Measurements from ENCODE around the gene APOBEC3C.
"Not testable (repeated sequence)": the region's sequence is repeated elsewhere in the genome, so short reads cannot be mapped to it uniquely, and the experiment has no call there.

Gene APOBEC3C

GRCh38 chr22:38981992-38982927 is 31.8 kb upstream of the APOBEC3C start, which contains the start of gene APOBEC3B:
APOBEC3B (plus strand) TSS chr22:38982347; CDS start chr22:38982454, 107 bp downstream.
- no peak for DNase-seq (ENCODE audit: low spot score)

- no peak for DNase-seq (ENCODE audit: low spot score)
Observed at GRCh38 chr22:38984224-38984623, 29.8 kb upstream of the APOBEC3C start.

- not testable (repeated sequence) for DNase-seq (ENCODE audit: low spot score)
Observed at GRCh38 chr22:38984784-38985757, 29.0 kb upstream of the APOBEC3C start.

- DNase-seq (ENCODE audit: low spot score) = no peak
Observed at GRCh38 chr22:38986629-38987028, 27.4 kb upstream of the APOBEC3C start.

GRCh38 chr22:38987171-38987895 is 26.7 kb upstream of the APOBEC3C start:
- DNase-seq (ENCODE audit: low spot score) = no peak

GRCh38 chr22:38989466-38989865 is 24.6 kb upstream of the APOBEC3C start:
- DNase-seq (ENCODE audit: low spot score) = no peak

GRCh38 chr22:38992871-38993371 is 21.1 kb upstream of the APOBEC3C start:
- not testable (repeated sequence) for DNase-seq (ENCODE audit: low spot score)

GRCh38 chr22:38996105-38996504 is 18.0 kb upstream of the APOBEC3C start:
- no peak for DNase-seq (ENCODE audit: low spot score)

GRCh38 chr22:38997518-38997917 is 16.5 kb upstream of the APOBEC3C start:
- no peak for DNase-seq (ENCODE audit: low spot score)

GRCh38 chr22:39003165-39003638 is 10.9 kb upstream of the APOBEC3C start:
- peak; percentile 55 for DNase-seq (ENCODE audit: low spot score)

GRCh38 chr22:39007177-39007576 is 6.9 kb upstream of the APOBEC3C start:
- DNase-seq (ENCODE audit: low spot score) = no peak

- DNase-seq (ENCODE audit: low spot score) = not testable (repeated sequence)
Observed at GRCh38 chr22:39008271-39008850, 5.7 kb upstream of the APOBEC3C start.

GRCh38 chr22:39010946-39011345 is 3.1 kb upstream of the APOBEC3C start:
- DNase-seq (ENCODE audit: low spot score) = no peak

- no peak for DNase-seq (ENCODE audit: low spot score)
Observed at GRCh38 chr22:39012533-39013511, 1.2 kb upstream of the APOBEC3C start.

GRCh38 chr22:39013561-39013941 is 506 bp upstream of the APOBEC3C start:
- DNase-seq (ENCODE audit: low spot score) = not testable (repeated sequence)

GRCh38 chr22:39014723-39015121 is 665 bp downstream of the APOBEC3C start:
- not testable (repeated sequence) for DNase-seq (ENCODE audit: low spot score)

GRCh38 chr22:39016592-39016991 is 2.5 kb downstream of the APOBEC3C start:
- no peak for DNase-seq (ENCODE audit: low spot score)

- DNase-seq (ENCODE audit: low spot score) = no peak
Observed at GRCh38 chr22:39017596-39018365, 3.7 kb downstream of the APOBEC3C start.

Data from HuH-7.5 (cell line).